Raji (cell line): ENCODE measurements around the gene TBP.
A peak's percentile ranks its signal among the peaks of the same experiment; 100 is the strongest.

Experiments used
- POLR2A ChIP-seq: IDR thresholded peaks from 2 replicates; pipeline ENCODE4 v1.6.1; 2011; ENCODE audit warnings: low read depth, low read length, control low read depth; ENCODE audit not compliant: insufficient read depth

Gene TBP

DNA sequence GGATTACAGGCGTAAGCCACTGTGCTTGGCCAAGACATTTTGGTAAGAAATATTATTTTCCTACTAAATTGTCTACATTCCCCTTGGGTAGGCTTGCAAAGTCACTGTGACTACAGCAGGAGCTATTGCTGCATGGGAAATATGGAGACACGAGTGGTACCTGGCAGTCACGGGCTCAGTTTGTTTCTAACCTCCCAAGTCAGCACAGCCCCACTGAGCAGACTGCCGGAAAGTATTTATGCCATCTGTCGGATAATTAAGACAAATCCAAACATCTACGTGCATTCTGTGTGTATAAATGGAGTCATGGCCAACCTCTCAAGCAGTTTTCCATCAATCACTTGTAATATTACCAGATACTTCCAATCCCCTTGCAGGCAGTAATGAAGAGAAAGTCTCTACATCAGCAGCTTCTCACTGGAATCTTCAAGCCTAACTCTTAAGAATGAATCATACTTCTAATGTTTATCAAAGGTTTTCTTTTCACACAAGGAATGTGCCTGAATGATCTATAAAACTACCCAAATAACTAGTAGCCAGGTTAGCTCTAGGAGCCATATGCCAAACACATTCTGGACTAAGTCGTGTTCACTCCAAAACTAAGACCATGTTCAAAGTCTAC, 21.2 kb upstream of the TBP start:
- no peak for TF ChIP-seq POLR2A

DNA sequence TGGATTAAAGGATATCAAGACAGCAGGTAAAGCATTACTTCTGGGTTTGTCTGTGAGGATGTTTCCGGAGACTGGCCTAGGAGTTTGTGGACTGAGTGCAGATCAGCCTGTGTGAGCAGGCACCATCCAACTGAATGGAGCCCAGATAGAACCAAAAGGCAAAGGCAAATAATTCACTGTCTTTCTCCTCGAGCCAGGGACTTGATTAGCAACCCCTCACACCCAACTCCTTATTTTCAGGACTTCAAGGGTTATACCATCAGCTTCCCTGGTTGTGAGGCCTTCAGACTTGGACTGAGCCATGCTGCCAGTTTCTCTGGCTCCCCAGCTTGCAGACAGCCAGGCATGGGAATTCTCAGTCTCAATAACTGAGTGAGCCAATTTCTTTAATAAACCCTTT, 20.4 kb upstream of the TBP start:
- no peak for TF ChIP-seq POLR2A

DNA sequence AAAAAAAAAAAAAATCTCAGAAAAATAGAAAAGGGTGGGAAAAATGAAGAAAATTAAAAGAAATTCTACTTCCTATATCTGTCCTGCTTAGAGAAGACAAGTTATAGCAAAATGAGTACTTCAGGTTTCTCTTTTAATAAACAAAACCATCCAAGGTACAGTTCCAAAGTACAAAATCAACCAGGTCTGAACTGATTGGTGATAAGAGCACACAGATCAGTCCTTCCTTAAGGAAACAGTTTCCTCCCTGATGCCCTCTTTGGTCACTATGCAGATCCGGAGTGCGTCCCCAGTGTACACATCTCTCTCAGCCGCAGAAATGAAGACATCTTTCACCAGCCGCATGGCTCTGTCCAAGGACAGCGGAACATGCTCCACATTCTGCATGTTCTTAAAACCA, 19.2 kb upstream of the TBP start:
- TF ChIP-seq POLR2A: no peak

DNA sequence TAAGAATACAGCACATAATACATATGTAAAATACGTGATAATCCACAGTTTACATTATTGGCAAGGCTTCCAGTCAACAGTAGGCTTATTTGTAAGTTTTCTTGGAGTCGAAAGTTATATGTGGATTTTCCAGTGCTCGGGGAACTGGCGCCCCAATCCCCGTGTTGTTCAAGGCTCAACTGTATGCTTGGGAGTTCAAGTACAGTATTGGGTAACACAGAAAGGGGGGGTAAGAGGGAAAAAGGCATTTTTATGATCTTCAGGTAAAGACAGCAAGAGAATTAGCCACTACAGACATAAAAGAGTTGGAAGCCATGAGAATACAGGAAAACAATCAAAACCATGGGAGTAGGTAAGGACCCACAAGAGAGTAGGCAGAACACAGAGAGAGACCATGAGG, 17.5 kb upstream of the TBP start:
- no peak for TF ChIP-seq POLR2A

DNA sequence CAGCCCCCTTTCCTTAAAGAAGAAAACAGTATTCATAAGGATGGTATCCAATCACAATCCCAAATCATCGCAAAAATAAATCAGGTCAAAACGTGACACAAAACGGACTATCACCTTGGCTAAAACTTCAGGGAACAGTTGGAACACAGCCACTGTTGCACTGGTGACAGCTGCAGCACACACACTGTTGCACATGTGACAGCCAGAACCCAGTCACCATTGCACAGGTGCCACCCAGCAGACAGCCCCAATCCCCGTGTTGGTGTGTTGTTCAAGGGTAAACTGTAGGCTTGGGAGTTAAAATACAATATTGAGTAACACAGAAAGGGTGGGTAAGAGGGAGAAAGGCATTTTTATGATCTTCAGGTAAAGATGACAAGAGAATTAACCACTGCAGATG, 16.8 kb upstream of the TBP start:
- TF ChIP-seq POLR2A: no peak

DNA sequence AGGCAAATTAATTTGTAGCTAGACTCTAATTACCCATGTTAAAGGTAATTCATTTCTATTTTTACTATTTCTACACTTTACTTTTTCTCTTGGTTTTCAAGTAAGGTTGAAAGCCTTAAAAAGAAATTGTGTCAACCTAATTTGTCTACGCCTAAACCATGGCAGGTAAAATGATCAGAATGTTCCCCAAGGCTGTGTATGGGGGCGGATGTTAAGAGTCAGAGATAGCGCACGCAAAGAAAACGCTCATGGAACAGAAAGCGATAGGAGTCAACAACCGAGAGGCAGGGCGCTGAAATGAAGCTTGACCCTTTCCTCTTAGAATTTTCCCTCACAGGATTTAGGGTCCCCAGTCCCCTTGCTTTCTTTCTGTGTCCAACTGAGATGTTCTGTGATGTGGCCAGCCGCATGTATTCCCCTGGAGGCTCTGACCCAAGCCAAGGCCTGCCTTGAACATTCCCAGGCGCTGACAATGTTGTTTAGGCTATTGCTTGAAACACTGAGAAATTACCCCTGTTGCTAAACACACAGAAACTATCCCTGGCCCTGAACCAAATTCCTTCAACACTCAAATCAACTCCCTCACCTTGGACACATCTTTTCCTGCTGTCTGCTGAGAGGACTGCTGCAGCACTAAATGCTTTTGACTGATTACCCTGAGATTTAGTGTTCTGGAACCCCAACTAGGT, 12.0 kb upstream of the TBP start:
- TF ChIP-seq POLR2A: no peak

DNA sequence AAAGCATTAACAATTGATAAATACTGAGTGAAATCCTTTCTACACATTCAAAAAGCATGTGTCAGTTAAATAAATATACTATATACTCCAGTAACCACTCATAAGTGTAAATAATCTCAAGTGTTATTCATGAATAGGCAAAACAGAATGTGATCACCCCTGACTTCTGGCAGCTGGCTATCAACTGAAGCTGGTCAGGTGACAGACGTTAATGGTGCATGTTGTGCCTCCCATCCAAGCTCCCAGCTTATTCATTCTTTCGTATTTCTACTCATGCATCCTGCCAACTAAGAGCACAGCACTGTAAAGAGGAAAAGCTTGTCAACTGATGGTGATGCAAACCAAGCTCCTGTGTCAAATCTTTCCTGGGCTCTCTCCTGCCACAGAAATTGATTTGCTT, 8.8 kb upstream of the TBP start:
- no peak for TF ChIP-seq POLR2A

DNA sequence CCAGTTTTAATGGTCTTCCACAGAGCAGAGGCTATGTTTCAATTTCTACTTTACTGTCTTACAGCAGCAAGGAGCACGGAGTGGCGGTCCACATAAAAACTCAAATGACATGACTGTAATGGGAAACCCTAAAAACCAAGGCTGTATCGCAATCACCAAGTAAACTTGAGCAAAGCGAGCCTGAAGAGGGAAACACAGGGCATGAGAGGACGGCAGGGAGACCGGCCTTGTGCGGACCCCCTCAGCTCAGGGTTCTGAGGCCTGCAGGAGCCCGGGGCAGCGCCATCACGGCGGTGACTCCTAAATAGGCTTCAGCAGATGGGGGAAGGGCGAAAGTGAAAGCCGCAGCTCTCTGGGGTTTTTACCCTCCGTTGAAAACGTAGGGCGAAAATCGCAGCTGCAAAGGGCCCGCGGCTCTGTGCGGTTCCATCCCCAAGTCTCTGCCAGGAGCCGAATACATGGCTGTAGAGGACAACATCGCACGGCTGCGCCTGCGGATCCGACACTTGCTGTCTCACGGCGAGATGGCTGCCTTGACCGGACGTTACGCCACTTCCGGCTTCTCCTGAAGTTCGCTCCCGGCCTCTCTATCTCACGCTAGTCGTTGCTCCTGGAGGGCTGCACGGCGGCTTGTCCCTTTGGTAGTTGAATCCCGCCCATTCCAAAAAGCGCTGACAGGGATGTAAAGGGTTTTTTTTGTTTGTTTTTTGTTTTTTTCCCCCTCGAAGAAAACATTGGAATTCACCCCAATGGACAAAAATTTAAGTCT, 1.2 kb upstream of the TBP start, which contains the start of gene PSMB1:
PSMB1 (minus strand) TSS at position 543 of the 769 bp plus-strand sequence; CDS start at position 478, 65 bp downstream.
- TF ChIP-seq POLR2A: peak; percentile 98

DNA sequence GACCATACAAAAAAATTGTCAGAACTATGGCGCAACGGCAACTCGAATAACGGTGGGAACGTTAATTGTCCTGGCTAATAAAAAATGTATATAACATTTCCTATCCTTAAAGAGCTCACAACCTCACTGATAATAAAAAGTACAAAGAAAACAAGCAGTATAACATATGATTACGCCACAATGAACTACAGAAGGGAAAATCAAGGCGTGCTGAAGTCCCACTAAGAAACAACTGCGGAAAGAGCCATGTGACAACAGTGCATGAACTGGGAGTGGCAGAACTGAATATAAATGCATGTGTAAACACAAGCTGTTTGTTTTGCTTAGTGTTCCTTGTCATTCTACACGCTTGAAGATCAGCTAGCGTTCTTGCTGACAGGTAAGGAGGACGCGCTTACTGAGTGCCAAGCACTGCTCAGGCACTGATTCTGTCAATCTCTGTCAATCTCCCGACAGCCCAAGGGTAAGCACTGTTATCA, 596 bp upstream of the TBP start:
- TF ChIP-seq POLR2A: no peak

DNA sequence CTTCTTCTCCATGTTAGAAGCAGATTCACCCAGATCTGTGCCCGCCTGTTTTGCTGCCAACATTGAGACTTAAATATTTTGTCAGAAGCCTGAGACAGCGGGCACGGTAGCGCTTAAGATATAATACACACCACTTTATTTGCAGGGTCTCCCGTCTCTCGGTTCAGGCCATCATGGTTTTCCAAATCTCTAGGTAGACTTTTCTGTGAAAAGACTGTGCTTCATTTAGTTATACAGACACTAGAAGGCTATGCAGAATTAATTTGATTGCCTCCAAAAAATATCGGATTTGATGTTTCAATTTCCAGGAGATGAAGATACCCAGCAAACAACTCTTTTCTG, 598 bp downstream of the TBP start:
- TF ChIP-seq POLR2A: no peak

DNA sequence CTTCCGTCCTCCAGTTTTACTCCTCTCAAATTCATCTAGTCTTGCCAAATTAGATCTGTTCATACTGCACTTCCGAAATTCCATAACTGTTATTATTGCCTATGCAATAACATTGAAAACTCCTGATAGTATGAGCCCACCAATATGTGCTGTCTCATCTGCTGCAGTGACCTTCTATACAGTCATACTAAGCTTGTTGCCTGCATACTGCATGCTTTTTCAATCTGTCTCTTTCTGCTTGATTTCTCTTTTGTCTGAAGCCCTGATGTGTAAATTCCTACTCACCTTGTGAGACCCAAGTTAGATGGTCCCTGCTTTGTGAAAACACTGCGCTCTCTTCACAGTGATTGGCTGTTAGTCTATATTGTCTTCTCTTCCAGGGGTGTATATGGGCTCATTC, 1.1 kb downstream of the TBP start:
- TF ChIP-seq POLR2A: no peak

DNA sequence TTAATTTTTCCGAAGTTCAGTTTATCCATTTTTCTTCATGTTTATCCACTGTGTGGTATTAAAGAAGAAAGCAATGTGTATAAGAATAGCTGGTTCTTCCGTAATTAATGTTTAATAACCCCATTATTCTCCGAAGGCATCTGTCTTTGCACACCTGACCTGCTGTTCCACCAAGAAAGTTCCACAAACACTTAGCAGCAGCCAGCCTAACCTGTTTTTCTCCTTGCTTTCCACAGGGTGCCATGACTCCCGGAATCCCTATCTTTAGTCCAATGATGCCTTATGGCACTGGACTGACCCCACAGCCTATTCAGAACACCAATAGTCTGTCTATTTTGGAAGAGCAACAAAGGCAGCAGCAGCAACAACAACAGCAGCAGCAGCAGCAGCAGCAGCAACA, 7.4 kb downstream of the TBP start:
- TF ChIP-seq POLR2A: no peak

DNA sequence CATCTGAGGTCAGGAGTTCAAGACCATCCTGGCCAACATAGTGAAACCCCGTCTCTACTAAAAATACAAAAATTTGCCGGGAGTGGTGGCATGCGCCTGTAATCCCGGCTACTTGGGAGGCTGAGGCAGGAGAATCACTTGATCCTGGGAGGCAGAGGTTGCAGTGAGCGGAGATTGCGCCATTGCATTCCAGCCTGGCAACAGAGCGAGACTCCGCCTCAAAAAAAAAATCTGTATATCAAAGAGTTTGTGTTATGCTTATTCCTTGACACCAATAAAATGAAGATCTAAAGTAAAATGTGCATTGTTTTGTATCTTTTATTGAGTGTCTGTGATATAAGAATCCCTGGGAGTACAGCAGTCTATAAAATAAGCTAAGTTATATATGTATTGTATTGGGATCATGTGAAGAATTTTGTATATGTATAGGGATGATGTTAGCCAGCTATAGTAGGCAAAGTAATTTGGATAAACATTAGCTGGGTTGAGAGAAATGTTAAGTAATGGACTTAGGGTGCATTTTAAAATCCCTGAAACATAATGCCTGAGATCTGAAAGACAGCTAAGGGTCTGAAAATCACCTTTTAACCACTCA, 10.9 kb downstream of the TBP start:
- no peak for TF ChIP-seq POLR2A

DNA sequence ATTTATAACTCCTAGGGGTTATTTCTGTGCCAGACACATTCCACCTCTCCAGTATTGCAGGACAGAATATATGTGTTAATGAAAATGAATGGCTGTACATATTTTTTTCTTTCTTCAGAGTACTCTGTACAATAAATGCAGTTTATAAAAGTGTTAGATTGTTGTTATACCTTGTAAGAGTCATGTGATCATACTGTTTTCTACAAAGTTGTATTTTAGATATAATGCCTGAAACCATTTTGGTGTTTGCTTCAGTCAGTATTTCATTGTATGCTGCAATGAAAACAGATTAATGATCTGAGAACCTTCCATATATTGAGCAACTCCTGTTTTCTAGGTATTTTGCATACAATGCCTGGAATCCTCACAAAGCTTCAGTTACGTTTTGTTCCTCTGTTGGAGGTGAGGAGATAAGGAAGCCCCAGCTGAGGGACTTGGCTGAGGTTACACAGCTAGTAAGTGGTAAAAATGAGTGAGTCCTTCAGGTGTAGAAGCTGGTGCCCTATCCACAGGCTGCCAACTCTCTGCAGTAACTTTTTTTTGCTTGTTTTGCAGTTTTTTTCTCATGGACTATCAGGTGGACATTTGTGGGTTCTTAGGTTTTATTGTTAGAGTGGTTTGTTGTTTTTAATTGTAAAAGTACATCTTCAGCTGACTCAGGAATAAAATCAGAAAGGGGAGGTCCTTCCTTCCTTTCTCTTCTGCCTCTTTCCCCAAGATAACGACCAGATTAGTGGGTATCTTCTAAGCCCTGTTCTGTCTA, 18.7 kb downstream of the TBP start:
- no peak for TF ChIP-seq POLR2A

DNA sequence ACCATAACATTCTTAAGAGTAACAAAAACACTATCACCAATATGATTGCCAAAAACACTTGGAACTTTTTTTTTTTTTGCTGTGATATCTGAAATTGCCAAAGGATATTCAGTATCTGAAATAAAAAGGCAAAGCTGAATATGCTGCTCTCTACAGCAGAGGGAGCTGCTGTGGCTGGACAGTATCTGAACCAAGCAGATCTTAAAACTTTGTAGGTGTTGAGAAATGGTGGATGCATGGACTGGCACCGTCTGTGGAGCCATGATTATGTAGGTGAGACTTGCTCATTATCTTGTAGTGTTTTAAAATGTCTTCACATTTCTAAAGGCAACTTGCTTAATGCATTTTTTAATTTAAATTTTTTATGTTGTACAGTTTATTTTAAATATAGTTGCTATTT, 21.1 kb downstream of the TBP start:
- no peak for TF ChIP-seq POLR2A
